A549 treated with GW870086 at 1 μM for 4 hours (cell line): Measurements from ENCODE around the gene FBH1. TPM values are rescaled to one million over a fixed set of nuclear protein-coding genes. Genes with fewer than 3 reads are reported as not detected.

Source experiments
- total RNA-seq: library from RNA; stranded (reverse); fragments of 200-300 nt; extraction: Qiagen RNA extraction; gene quantifications from 5 replicates; pipeline ENCODE4 v1.2.3, GENCODE V29; 2022; ENCODE audit warnings: low read depth

FBH1 gene
- 35.9 to 44.7 TPM (median 37.8 TPM) in 5 replicates for total RNA-seq

DNA sequence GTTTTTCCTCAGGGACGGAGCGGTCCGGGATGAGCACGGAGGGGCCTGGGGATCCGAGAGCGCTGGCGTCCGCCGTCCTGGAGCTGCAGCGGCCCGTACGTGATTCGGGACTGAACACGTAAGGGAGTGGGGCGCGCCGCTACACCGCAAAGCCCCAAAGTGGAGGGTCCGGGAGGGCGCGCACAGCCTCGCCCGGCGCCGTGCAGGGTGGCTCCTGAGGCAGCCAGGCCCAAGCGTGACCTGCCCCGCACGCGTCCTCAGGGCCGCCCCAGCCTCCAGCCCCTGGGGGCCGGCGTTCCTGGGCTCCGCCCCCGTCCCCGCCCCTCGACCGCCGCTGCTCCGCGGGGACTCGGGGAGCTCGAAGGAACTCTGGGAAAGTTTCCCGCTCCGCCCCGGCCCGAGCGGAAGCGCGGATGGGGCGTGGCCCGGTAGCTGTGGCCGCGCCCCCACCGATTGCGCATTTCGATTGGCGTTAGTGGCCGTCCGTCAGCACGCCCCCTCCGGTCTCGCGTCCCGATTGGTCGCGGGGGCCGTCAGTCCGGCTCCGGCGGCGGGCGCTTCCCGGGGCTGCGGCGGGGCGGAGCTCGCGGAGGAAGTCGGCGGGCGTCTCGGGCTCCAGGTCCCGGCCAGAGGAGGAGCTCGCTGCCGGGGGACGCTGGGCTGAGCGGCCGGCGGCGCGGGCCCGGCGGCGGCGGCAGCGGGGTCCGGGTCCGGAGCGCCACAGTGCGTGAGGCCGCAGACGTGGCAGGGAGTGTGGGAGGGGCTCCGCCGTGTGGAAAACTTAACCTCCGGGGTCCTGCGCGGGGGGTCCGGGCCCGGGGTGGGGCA is at the start of gene FBH1, which contains the start of gene ANKRD16:
Gene FBH1 (plus strand): TSS at position 620 of the 828 bp plus-strand sequence. CDS start 103 bp downstream, at position 723.
Gene ANKRD16 (minus strand): TSS at position 270 of the 828 bp plus-strand sequence. CDS start 539 bp downstream, outside the sequence.

GRCh38 chr10:5977471-5978229 is 87.6 kb downstream of the FBH1 start, which contains the start of gene IL15RA:
TSS of gene IL15RA (minus strand) at chr10:5977543. CDS start at chr10:5977492, 51 bp downstream.

Other genes with a start within 250 kb of the FBH1 start
- gene ASB13, start 223.6 kb upstream of the FBH1 start, total RNA-seq, result 17.9 to 25.0 TPM (median 21.1 TPM) in 5 replicates
- gene TASOR2, start 205.4 kb upstream of the FBH1 start, total RNA-seq, result 22.1 to 39.4 TPM (median 35.8 TPM) in 5 replicates
- 198 to 267 TPM (median 211 TPM) in 5 replicates for gene GDI2, start 76.8 kb upstream of the FBH1 start, total RNA-seq
- gene ANKRD16, start 350 bp upstream of the FBH1 start, total RNA-seq, result 8.0 to 12.3 TPM (median 11.1 TPM) in 5 replicates
- gene IL15RA, start 87.3 kb downstream of the FBH1 start, total RNA-seq, result 2.3 to 3.0 TPM (median 2.6 TPM) in 5 replicates
- not detected in 5 replicates for gene IL2RA, start 172.1 kb downstream of the FBH1 start, total RNA-seq
- 102 to 116 TPM (median 114 TPM) in 5 replicates for gene RBM17, start 198.8 kb downstream of the FBH1 start, total RNA-seq